ENCODE data around the gene ZNF835. TPM values are rescaled to one million over a fixed set of nuclear protein-coding genes. Genes with fewer than 3 reads are reported as not detected.

ZNF835 gene
- polyA plus RNA-seq, 1 donor from 2014 or later: not detected

- Histone ChIP-seq H3F3A (ENCODE audit: insufficient read depth, low read length, poor library complexity, severe bottlenecking) (no peaks in the 10 kb centered on the region), H3K9me3 (ENCODE audit: low read length) (peaks cover 38% of the 10 kb centered on the region), H3K36me3 (ENCODE audit: insufficient read depth, low read length) (peaks cover 43% of the 10 kb centered on the region), H4K20me1 (ENCODE audit: insufficient read depth) (no peaks in the 10 kb centered on the region), H3K79me2 (replicated peaks; ENCODE audit: insufficient read depth, low read length) (peaks cover 60% of the 10 kb centered on the region), H3K4me2 (ENCODE audit: low read length) (no peak overlapping the region), H3K27me3 (ENCODE audit: insufficient read depth, low read depth, low read length) (no peaks in the 10 kb centered on the region), H2AFZ (ENCODE audit: low read depth, low read length) (no peak overlapping the region), H3K9ac (ENCODE audit: low read length) (no peak overlapping the region), H3K27ac (ENCODE audit: low read length) (no peak overlapping the region), H3K4me3 (ENCODE audit: low read length) (no peak overlapping the region), H3K9me2 (ENCODE audit: insufficient read depth, low read length) (no peaks in the 10 kb centered on the region)
- TF ChIP-seq POLR2AphosphoS5 (IDR thresholded peaks at IDR 0.05) (no peak), EZH2 (IDR thresholded peaks at IDR 0.05; ENCODE audit: borderline replicate concordance, insufficient read depth, low read length, poor library complexity, severe bottlenecking) (no peak), MXI1 (conservative IDR thresholded peaks at IDR 0.05; ENCODE audit: poor library complexity, severe bottlenecking) (no peak), SMC3 (conservative IDR thresholded peaks at IDR 0.05; ENCODE audit: poor library complexity) (no peak), TAF1 (IDR thresholded peaks at IDR 0.05; ENCODE audit: low read depth) (no peak), EP300 (conservative IDR thresholded peaks at IDR 0.05; ENCODE audit: poor library complexity, severe bottlenecking) (no peak), CTCF (IDR thresholded peaks at IDR 0.05; ENCODE audit: poor library complexity, severe bottlenecking) (no peak), RAD21 (conservative IDR thresholded peaks at IDR 0.05) (no peak), REST (IDR thresholded peaks at IDR 0.05; ENCODE audit: borderline replicate concordance) (no peak)
Observed at GRCh38 chr19:56617531-56617930, 54.0 kb downstream of the ZNF835 start.

DNA sequence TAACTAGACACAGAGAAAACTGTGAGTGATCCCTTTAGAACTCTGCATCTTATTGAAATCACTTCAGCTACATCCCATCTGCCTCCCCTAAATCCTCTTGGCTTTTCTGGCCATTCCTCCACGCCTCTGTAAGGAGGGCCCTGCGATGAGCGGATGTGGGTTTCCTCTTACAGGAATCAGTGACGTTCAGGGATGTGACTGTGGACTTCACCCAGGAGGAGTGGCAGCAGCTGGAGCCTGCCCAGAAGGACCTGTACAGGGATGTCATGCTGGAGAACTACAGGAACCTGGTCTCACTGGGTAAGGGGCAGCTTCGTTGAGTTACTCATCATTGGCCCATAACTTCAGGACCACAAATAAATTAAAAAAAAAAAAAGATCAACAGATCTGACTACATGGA lies 57.9 kb downstream of the ZNF835 start:
- H3K36me3 ChIP-seq (ENCODE audit: insufficient read depth, low read length): peaks cover 37% of the 10 kb centered on the region
- no peak overlapping the region for H3K4me2 ChIP-seq (ENCODE audit: low read length)
- H2AFZ ChIP-seq (ENCODE audit: low read depth, low read length): no peak overlapping the region
- H3K27ac ChIP-seq (ENCODE audit: low read length): no peak overlapping the region
- no peaks in the 10 kb centered on the region for H3K27me3 ChIP-seq (ENCODE audit: insufficient read depth, low read depth, low read length)
- peaks cover 86% of the 10 kb centered on the region for H3K79me2 ChIP-seq (replicated peaks; ENCODE audit: insufficient read depth, low read length)
- TF ChIP-seq EP300 (conservative IDR thresholded peaks at IDR 0.05; ENCODE audit: poor library complexity, severe bottlenecking): no peak
- no peaks in the 10 kb centered on the region for H3F3A ChIP-seq (ENCODE audit: insufficient read depth, low read length, poor library complexity, severe bottlenecking)
- H3K4me3 ChIP-seq (ENCODE audit: low read length): no peak overlapping the region
- H3K9me3 ChIP-seq (ENCODE audit: low read length): peaks cover 33% of the 10 kb centered on the region
- no peaks in the 10 kb centered on the region for H4K20me1 ChIP-seq (ENCODE audit: insufficient read depth)
- no peak overlapping the region for H3K9ac ChIP-seq (ENCODE audit: low read length)
- H3K9me2 ChIP-seq (ENCODE audit: insufficient read depth, low read length): no peaks in the 10 kb centered on the region

GRCh38 chr19:56612737-56613136 lies 58.8 kb downstream of the ZNF835 start:
- H3K9me3 ChIP-seq (ENCODE audit: low read length): peaks cover 30% of the 10 kb centered on the region
- H3F3A ChIP-seq (ENCODE audit: insufficient read depth, low read length, poor library complexity, severe bottlenecking): no peaks in the 10 kb centered on the region
- H4K20me1 ChIP-seq (ENCODE audit: insufficient read depth): no peaks in the 10 kb centered on the region
- TF ChIP-seq CTCF (IDR thresholded peaks at IDR 0.05; ENCODE audit: poor library complexity, severe bottlenecking) (no peak), MXI1 (conservative IDR thresholded peaks at IDR 0.05; ENCODE audit: poor library complexity, severe bottlenecking) (no peak), REST (IDR thresholded peaks at IDR 0.05; ENCODE audit: borderline replicate concordance) (no peak), EZH2 (IDR thresholded peaks at IDR 0.05; ENCODE audit: borderline replicate concordance, insufficient read depth, low read length, poor library complexity, severe bottlenecking) (no peak), SMC3 (conservative IDR thresholded peaks at IDR 0.05; ENCODE audit: poor library complexity) (no peak), RAD21 (conservative IDR thresholded peaks at IDR 0.05) (no peak)
- H3K79me2 ChIP-seq (replicated peaks; ENCODE audit: insufficient read depth, low read length): peaks cover 88% of the 10 kb centered on the region
- H3K9me2 ChIP-seq (ENCODE audit: insufficient read depth, low read length): no peaks in the 10 kb centered on the region
- no peaks in the 10 kb centered on the region for H3K27me3 ChIP-seq (ENCODE audit: insufficient read depth, low read depth, low read length)
- H3K9ac ChIP-seq (ENCODE audit: low read length): no peak overlapping the region
- H3K36me3 ChIP-seq (ENCODE audit: insufficient read depth, low read length): peaks cover 33% of the 10 kb centered on the region
- no peak overlapping the region for H3K4me3 ChIP-seq (ENCODE audit: low read length)
- no peak overlapping the region for H3K4me2 ChIP-seq (ENCODE audit: low read length)
- no peak overlapping the region for H2AFZ ChIP-seq (ENCODE audit: low read depth, low read length)
- H3K27ac ChIP-seq (ENCODE audit: low read length): no peak overlapping the region

Data from neural cell (in vitro differentiated cells).